Spleen (tissue), 11 donors: ENCODE results near the gene PBOV1. TPM values are rescaled to one million over a fixed set of nuclear protein-coding genes. Genes with fewer than 3 reads are reported as not detected.

ENCODE experiments used
- DNase-seq: peaks from one replicate; pipeline ENCODE4 v3.0.0-alpha.2; 2020
- H3K27ac ChIP-seq, 8 donors: fragments of 200-600 bp; sonication (generic) in 7 of 8; 1 replicate in 4 of 8; 2 replicates in 4 of 8; pipeline versions ENCODE4 v1.5.0 to v1.8.0; 2016 to 2021; ENCODE audit warnings: inconsistent platforms in 4 of 8, mild to moderate bottlenecking in 4 of 8, moderate library complexity in 1 of 8
- H3K27me3 ChIP-seq, 7 donors: fragments of 200-600 bp; sonication (generic) in 6 of 7; replicated peaks in 1 of 7; 1 replicate in 4 of 7; 2 replicates in 3 of 7; pipeline versions ENCODE4 v1.5.0 to v1.8.0; 2016 to 2021; ENCODE audit warnings: inconsistent platforms in 3 of 7, mild to moderate bottlenecking in 1 of 7
- H3K36me3 ChIP-seq, 6 donors: fragments of 200-600 bp; sonication (generic) in 5 of 6; 1 replicate in 4 of 6; 2 replicates in 2 of 6; pipeline versions ENCODE4 v1.5.0 to v1.8.0; 2016 to 2021; ENCODE audit warnings: inconsistent platforms in 2 of 6
- H3K4me1 ChIP-seq, 6 donors: fragments of 200-600 bp; sonication (generic) in 5 of 6; 1 replicate in 3 of 6; 2 replicates in 3 of 6; pipeline versions ENCODE4 v1.5.0 to v1.8.0; 2016 to 2021; ENCODE audit warnings: inconsistent platforms in 3 of 6
- H3K4me3 ChIP-seq, 8 donors: fragments of 200-600 bp; sonication (generic) in 7 of 8; 1 replicate in 4 of 8; 2 replicates in 4 of 8; pipeline versions ENCODE4 v1.5.0 to v1.8.0; 2016 to 2021; ENCODE audit warnings: inconsistent platforms in 4 of 8, mild to moderate bottlenecking in 4 of 8, moderate library complexity in 2 of 8
- H3K9me3 ChIP-seq, 8 donors: fragments of 200-600 bp; sonication (generic) in 7 of 8; 1 replicate in 4 of 8; 2 replicates in 4 of 8; pipeline versions ENCODE4 v1.5.0 to v1.8.0; 2016 to 2021; ENCODE audit warnings: inconsistent platforms in 4 of 8
- CTCF ChIP-seq, 11 experiments: fragments of 200-600 bp in 7 of 11; fragments of 450-650 bp in 4 of 11; sonication (generic) in 4 of 11; IDR thresholded peaks in 8 of 11; conservative IDR thresholded peaks in 3 of 11; 1 replicate in 7 of 11; 2 replicates in 4 of 11; pipeline versions ENCODE4 v1.4.0 to v1.8.0; 2016 to 2021; ENCODE audit warnings: antibody characterized with exemption in 11 of 11, inconsistent platforms in 4 of 11, mild to moderate bottlenecking in 1 of 11
- POLR2A ChIP-seq, 3 donors: fragments of 450-650 bp; IDR thresholded peaks; one replicate each; pipeline ENCODE4 v1.5.1; 2017; ENCODE audit warnings: antibody characterized with exemption in 3 of 3, mild to moderate bottlenecking in 1 of 3
- POLR2AphosphoS5 ChIP-seq, 3 donors: sonication (generic); formaldehyde crosslinking; IDR thresholded peaks; one replicate each; pipeline ENCODE4 v1.5.1; 2017; ENCODE audit warnings: antibody characterized with exemption in 3 of 3
- WGBS, 5 donors: extraction: QIAGEN DNeasy Blood & Tissue Kit in 3 of 5; methylation state at CpG; one replicate each; pipeline versions ENCODE4 v1.1.5 to v1.1.7; 2013 to 2018; 5-methylcytosine and 5-hydroxymethylcytosine counted together
- intact Hi-C: fragments of 100-400 bp; cut with DNase I; formaldehyde crosslinking; loops from one replicate; pipeline ENCODE4 v1.15.0; 2023; ENCODE audit warnings: low total_unique reads
- polyA plus RNA-seq, 3 donors: library from polyadenylated mRNA; stranded (reverse); fragments of 200-250 nt; gene quantifications; one replicate each; pipeline ENCODE4 v1.2.1, GENCODE V29; 2013
- total RNA-seq, 7 donors: library from RNA; depleted of rRNA in 3 of 7; stranded (reverse); fragments of >200 nt in 3 of 7; fragmentation: NEBNext Ultra II Directional in 4 of 7; extraction: Animal tissue kit (Norgen Biotek cat#: 25700) in 4 of 7; gene quantifications; one replicate each; pipeline versions ENCODE4 v1.1.0 to v1.2.1, GENCODE V29; 2016 to 2021
- donor health status: healthy with polysubstance abuse.
- donor health status: DM: no; HTN: no; CAD: no; lungs with moderate emphysema.
- donor health status: DM: no; HTN: no; CAD: no.
- donor health status: Bipolar disorder and iron deficiency.
- donor health status: healthy.
- donor health status: DM: no; HTN: no; CAD: no.
- donor health status: DM: yes; HTN: yes; CAD: no.

The PBOV1 gene
- total and polyA plus RNA-seq, 10 donors = not detected

- 58 to 82% (median 74%) methylated on average over 4 of the region's 4 CpGs for WGBS, 5 donors
- DNase-seq = no peak
Measured at GRCh38 chr6:138225953-138226352, 7.7 kb upstream of the PBOV1 start.

GRCh38 chr6:138222901-138223546 lies 4.7 kb upstream of the PBOV1 start:
- Histone ChIP-seq H3K27ac (no peak overlapping the region), H3K36me3 (no peaks in the 10 kb centered on the region), H3K4me1 (no peaks in the 10 kb centered on the region), H3K4me3 (no peak overlapping the region), H3K27me3 (peaks cover 0 to 3% (median 0%) of the 10 kb centered on the region in 7 donors), H3K9me3 (no peaks in the 10 kb centered on the region)
- TF ChIP-seq CTCF (IDR thresholded peaks at IDR 0.05 in 8 of 11, conservative IDR thresholded peaks at IDR 0.05 in 3 of 11) (no peak), POLR2AphosphoS5 (IDR thresholded peaks at IDR 0.05) (no peak), POLR2A (IDR thresholded peaks at IDR 0.05) (no peak)
- no peak for DNase-seq
- 62 to 74% (median 69%) methylated on average over 4 of the region's 4 CpGs for WGBS, 5 donors
- intact Hi-C loops = no loop called here

More at GRCh38 chr6:138225953-138226352, 7.7 kb upstream of the PBOV1 start:
- no peaks in the 10 kb centered on the region for H3K36me3 ChIP-seq
- TF ChIP-seq POLR2A (IDR thresholded peaks at IDR 0.05) = no peak
- no peak overlapping the region for H3K4me3 ChIP-seq
- intact Hi-C loops = no loop called here
- no peak overlapping the region for H3K27ac ChIP-seq
- peaks cover 0 to 3% (median 0%) of the 10 kb centered on the region in 7 donors for H3K27me3 ChIP-seq
- H3K9me3 ChIP-seq = no peaks in the 10 kb centered on the region
- H3K4me1 ChIP-seq = no peaks in the 10 kb centered on the region

- Histone ChIP-seq H3K4me1 (no peaks in the 10 kb centered on the region), H3K4me3 (no peak overlapping the region), H3K9me3 (no peaks in the 10 kb centered on the region), H3K27ac (no peak overlapping the region), H3K36me3 (no peaks in the 10 kb centered on the region), H3K27me3 (peaks cover 0 to 5% (median 0%) of the 10 kb centered on the region in 7 donors)
- 85 to 94% (median 92%) methylated on average over 4 of the region's 4 CpGs for WGBS, 5 donors
- intact Hi-C loops = no loop called here
- no peak for TF ChIP-seq POLR2A (IDR thresholded peaks at IDR 0.05)
- TF ChIP-seq POLR2AphosphoS5 (IDR thresholded peaks at IDR 0.05) = no peak
- TF ChIP-seq CTCF (IDR thresholded peaks at IDR 0.05 in 8 of 11, conservative IDR thresholded peaks at IDR 0.05 in 3 of 11) = no peak
- DNase-seq = no peak
Measured at GRCh38 chr6:138219901-138220300, 1.6 kb upstream of the PBOV1 start.

- 86 to 95% (median 91%) methylated on average over 3 of the region's 3 CpGs for WGBS, 5 donors
- no peak for DNase-seq
- Histone ChIP-seq H3K27me3 (peaks cover 0 to 5% (median 0%) of the 10 kb centered on the region in 7 donors), H3K27ac (no peak overlapping the region), H3K9me3 (no peaks in the 10 kb centered on the region), H3K36me3 (no peaks in the 10 kb centered on the region), H3K4me3 (no peak overlapping the region), H3K4me1 (no peaks in the 10 kb centered on the region)
- intact Hi-C loops = no loop called here
- TF ChIP-seq CTCF (IDR thresholded peaks at IDR 0.05 in 8 of 11, conservative IDR thresholded peaks at IDR 0.05 in 3 of 11) = no peak
- TF ChIP-seq POLR2A (IDR thresholded peaks at IDR 0.05) = no peak
- TF ChIP-seq POLR2AphosphoS5 (IDR thresholded peaks at IDR 0.05) = no peak
Measured at GRCh38 chr6:138219398-138219797, 1.1 kb upstream of the PBOV1 start.
